Lower leg skin (tissue), 3 donors: ENCODE results near the gene MGA.

ENCODE experiments used
- CTCF ChIP-seq, 3 donors: fragments of 450-650 bp; IDR thresholded peaks; one replicate each; pipeline ENCODE4 v1.5.1; 2016; ENCODE audit warnings: antibody characterized with exemption in 3 of 3, mild to moderate bottlenecking in 3 of 3, moderate library complexity in 2 of 3
- POLR2A ChIP-seq, 2 donors: fragments of 450-650 bp; IDR thresholded peaks; one replicate each; pipeline ENCODE4 v1.6.1; 2016 to 2017; ENCODE audit warnings: antibody characterized with exemption in 2 of 2, mild to moderate bottlenecking in 1 of 2, moderate library complexity in 1 of 2

GRCh38 chr15:41806291-41807181, 146.3 kb downstream of the MGA start:
- TF ChIP-seq POLR2A (IDR thresholded peaks at IDR 0.05) (no peak), CTCF (IDR thresholded peaks at IDR 0.05) (no peak)
